IPS DF 6.9 (cell line): ENCODE data around the gene DAPP1.

Experiments
- DNase-seq: peaks from one replicate; pipeline ENCODE4 v3.0.0-alpha.2; 2013; ENCODE audit warnings: low read depth, low spot score
- H3K27ac ChIP-seq: one replicate; pipeline ENCODE4 v1.5.1; 2013; ENCODE audit warnings: low read length, control low read depth
- H3K27me3 ChIP-seq: 2 replicates; pipeline ENCODE4 v1.6.1; 2013; ENCODE audit warnings: mild to moderate bottlenecking, low read length; ENCODE audit not compliant: control insufficient read depth, insufficient read depth
- H3K36me3 ChIP-seq: 2 replicates; pipeline ENCODE4 v1.6.1; 2013; ENCODE audit warnings: low read length; ENCODE audit not compliant: control insufficient read depth, insufficient read depth
- H3K4me1 ChIP-seq: 2 replicates; pipeline ENCODE4 v1.6.1; 2013; ENCODE audit warnings: low read length; ENCODE audit not compliant: control insufficient read depth, insufficient read depth
- H3K4me3 ChIP-seq: 2 replicates; pipeline ENCODE4 v1.5.1; 2013; ENCODE audit warnings: mild to moderate bottlenecking, low read length
- H3K9me3 ChIP-seq: 2 replicates; pipeline ENCODE4 v1.6.1; 2013; ENCODE audit warnings: low read length, inconsistent platforms; ENCODE audit not compliant: control insufficient read depth, insufficient read depth
- WGBS: extraction: QIAGEN DNeasy Blood & Tissue Kit; methylation state at CpG from one replicate; pipeline ENCODE4 v1.1.7; 2013; ENCODE audit warnings: mixed read lengths, missing lambda C conversion rate; ENCODE audit not compliant: insufficient read length, insufficient coverage; 5-methylcytosine and 5-hydroxymethylcytosine counted together

DAPP1 gene

DNA sequence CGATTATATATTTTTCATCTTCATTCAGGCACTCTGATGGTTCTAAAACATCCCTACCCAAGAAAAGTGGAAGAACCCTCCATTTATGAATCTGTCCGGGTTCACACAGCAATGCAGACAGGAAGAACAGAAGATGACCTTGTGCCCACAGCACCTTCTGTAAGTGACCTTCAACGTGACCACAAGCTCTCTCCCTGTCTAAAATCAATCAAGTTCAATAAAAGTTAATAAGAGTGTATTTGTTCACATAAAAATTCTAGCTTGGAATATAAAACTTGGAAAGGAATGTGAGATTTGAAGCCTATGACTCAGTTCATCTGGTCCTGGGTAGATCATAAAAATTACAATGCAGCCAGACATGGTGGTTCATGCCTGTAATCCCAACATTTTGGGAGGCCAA lies 36.6 kb downstream of the DAPP1 start:
- DNase-seq, result no peak
- Histone ChIP-seq H3K9me3 (no peaks in the 10 kb centered on the region), H3K27me3 (no peaks in the 10 kb centered on the region), H3K4me1 (no peaks in the 10 kb centered on the region), H3K4me3 (no peak overlapping the region), H3K27ac (no peak overlapping the region), H3K36me3 (no peaks in the 10 kb centered on the region)
- no CpG with 5 or more reads among the region's 3 CpGs for WGBS

DNA sequence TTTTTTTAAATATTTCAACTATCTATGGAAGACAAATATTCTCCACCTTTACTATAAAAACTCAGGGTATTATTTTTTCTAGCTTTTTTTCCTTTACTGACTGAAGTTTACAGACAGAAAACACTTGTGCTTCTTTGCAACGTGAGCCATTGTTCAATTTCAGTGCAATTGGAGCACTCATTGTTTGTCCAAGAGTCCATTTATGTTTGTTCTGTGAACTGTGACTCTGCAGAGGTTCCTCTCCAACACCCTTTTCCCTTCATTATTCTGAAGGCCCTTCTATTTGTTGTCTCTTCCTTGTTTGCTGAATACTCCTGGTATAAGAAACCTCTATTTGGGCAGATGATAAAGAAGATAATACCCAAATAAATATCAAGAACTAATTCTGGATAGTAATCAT lies 37.4 kb downstream of the DAPP1 start:
- WGBS, result no CpG with 5 or more reads among the region's 1 CpG
- no peak for DNase-seq
- H3K4me1 ChIP-seq, result no peaks in the 10 kb centered on the region
- no peak overlapping the region for H3K27ac ChIP-seq
- no peaks in the 10 kb centered on the region for H3K9me3 ChIP-seq
- no peaks in the 10 kb centered on the region for H3K27me3 ChIP-seq
- H3K36me3 ChIP-seq, result no peaks in the 10 kb centered on the region
- H3K4me3 ChIP-seq, result no peak overlapping the region

DNA sequence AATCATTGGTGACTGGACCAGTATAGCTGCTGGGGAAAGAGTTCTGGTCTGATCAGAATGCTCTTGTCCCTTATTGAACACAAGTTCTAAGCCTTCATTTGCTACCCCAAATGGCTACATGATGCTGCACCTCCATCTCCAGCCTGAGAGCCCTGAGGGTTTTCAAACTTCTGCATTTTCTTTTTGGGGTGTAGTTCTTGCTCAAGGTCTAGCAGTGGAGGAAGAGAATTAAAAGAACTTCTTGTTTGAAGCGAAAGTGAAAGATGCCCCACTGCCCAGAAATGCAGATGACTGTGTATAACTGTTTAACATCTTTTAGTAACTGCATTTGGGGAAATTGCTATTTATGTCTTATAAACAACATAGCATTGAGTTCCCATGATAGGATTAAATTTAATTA lies 39.1 kb downstream of the DAPP1 start:
- Histone ChIP-seq H3K27me3 (no peaks in the 10 kb centered on the region), H3K27ac (no peak overlapping the region), H3K36me3 (no peaks in the 10 kb centered on the region), H3K4me3 (no peak overlapping the region), H3K4me1 (no peaks in the 10 kb centered on the region), H3K9me3 (no peaks in the 10 kb centered on the region)
- no peak for DNase-seq
- WGBS, result no CpG with 5 or more reads among the region's 1 CpG

DNA sequence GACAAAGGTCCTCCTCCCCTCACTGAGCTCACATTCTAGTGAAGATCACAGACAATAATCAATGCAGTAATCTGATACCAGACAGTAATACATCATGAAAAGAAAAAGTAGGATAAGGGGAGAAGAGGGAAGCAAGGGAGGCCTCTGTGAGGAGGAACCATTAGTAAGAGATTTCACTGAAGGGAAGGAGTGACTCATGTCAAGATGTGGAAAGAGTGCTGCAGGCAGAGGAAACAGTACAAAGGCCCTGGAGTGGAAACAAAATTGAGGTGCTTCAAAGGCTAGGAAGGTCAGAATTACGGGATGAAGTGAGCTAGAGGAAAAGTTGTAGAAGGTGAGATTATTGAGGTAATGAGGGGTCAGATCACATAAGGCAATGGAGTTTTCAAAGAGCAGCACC lies 39.5 kb downstream of the DAPP1 start:
- H3K27ac ChIP-seq, result no peak overlapping the region
- 100% methylated on average over 1 of the region's 1 CpG for WGBS

DNA sequence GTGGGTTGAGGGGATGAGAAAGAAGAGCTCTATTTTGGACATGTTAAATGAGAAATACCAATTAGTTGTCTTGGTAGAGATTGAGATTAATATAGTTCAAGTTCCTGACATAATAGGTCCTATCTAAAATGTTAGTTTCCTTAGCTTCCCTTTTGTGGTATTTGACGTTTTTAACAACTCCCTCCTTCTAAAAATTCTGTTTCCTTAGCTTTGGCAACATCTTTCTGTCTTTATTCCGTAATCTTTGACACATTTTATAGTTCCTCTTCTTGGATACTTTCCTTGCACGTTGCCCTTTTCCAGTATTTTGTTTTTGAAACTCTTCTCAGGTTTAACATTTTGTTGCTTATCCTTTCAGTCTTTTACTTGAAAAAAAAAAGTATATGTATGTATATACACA lies 40.7 kb downstream of the DAPP1 start:
- DNase-seq, result no peak

More for the DNA sequence above, 39.5 kb downstream of the DAPP1 start:
- Histone ChIP-seq H3K36me3 (no peaks in the 10 kb centered on the region), H3K27me3 (no peaks in the 10 kb centered on the region), H3K4me3 (no peak overlapping the region), H3K4me1 (no peaks in the 10 kb centered on the region), H3K9me3 (no peaks in the 10 kb centered on the region)
- no peak for DNase-seq

DNA sequence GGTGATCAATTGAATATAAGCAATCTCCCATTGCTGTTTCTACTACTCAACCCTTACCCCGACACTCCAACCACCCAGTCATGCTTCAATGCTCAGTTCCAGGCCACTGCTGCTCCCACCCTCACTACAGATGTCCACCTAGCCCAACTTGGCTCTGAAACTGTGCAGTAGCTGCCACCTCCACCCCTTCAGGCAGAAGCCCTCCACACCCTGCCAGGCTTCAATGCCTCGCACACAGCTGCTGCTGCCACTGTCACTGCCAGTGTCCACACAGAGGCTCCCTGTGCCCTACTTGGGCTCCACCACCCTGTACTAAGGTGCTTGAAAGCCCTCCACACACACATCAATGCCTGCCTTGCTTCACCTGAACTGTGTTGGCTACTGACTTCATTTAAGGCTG lies 43.0 kb downstream of the DAPP1 start:
- no CpG with 5 or more reads among the region's 2 CpGs for WGBS

More for the DNA sequence above, 40.7 kb downstream of the DAPP1 start:
- H3K27me3 ChIP-seq, result no peaks in the 10 kb centered on the region
- H3K27ac ChIP-seq, result no peak overlapping the region
- no peaks in the 10 kb centered on the region for H3K9me3 ChIP-seq
- H3K4me1 ChIP-seq, result no peaks in the 10 kb centered on the region
- no CpG with 5 or more reads among the region's 3 CpGs for WGBS
- H3K4me3 ChIP-seq, result no peak overlapping the region
- H3K36me3 ChIP-seq, result no peaks in the 10 kb centered on the region

DNA sequence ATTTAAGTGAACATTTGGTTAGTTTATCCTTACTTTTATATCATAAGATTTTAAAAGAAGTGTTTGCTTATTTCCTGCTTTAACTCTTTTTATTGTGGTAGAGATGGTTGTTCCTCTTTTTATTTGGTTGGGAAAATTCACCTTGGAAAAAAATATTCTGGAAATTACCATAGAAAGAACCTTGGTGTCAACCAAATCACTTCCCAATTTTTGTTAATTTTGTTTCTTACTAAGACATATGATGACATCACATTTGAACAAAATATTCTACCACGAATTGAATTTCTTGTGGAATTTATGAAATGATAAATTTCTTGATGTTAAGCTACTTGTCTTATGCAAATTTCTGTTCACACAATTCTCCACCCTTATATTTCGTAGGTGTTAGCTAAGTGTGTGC lies 43.9 kb downstream of the DAPP1 start:
- Histone ChIP-seq H3K27ac (no peak overlapping the region), H3K27me3 (no peaks in the 10 kb centered on the region)

More for the DNA sequence above, 43.0 kb downstream of the DAPP1 start:
- Histone ChIP-seq H3K4me3 (no peak overlapping the region), H3K4me1 (no peaks in the 10 kb centered on the region), H3K9me3 (no peaks in the 10 kb centered on the region), H3K36me3 (no peaks in the 10 kb centered on the region), H3K27ac (no peak overlapping the region), H3K27me3 (no peaks in the 10 kb centered on the region)
- no peak for DNase-seq

DNA sequence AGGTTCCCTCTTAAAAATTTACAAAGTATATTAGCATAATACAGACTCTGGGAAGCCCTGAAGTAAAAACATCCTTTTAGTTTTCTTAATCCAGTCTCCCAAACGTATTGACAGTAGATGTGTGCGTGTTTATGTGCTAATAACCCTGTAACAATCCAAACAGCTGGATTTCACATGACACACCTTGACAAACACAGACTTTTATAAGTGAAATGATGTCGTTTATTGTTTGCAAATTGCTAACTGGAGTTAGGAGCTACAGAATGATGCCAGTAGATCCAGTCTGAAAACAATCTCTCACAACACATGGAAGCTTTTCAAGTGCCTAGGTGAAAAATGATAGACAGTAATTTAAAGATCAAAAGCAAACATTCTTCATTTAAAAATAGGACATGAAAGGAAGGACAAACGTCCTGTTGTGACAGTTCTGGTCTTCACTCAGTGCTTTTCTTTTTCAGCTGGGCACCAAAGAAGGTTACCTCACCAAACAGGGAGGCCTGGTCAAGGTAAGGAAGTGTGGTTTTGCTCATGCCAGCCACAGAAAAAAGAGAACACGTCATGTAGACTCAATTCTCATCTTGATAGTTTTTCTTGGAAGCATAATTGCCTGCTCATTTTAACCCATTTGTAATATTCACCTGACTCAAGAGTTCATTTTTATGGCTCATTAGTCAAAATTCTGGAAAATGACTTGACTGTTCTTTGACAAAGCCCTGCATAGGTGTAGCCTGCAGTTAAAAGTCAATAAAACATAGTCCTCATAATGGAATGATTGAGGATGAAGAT lies 44.7 kb downstream of the DAPP1 start:
- no CpG with 5 or more reads among the region's 5 CpGs for WGBS
- no peaks in the 10 kb centered on the region for H3K4me1 ChIP-seq
- H3K4me3 ChIP-seq, result no peak overlapping the region
- H3K36me3 ChIP-seq, result no peaks in the 10 kb centered on the region
- H3K9me3 ChIP-seq, result no peaks in the 10 kb centered on the region
- no peak overlapping the region for H3K27ac ChIP-seq
- DNase-seq, result no peak
- H3K27me3 ChIP-seq, result no peaks in the 10 kb centered on the region

More for the DNA sequence above, 43.9 kb downstream of the DAPP1 start:
- no peak overlapping the region for H3K4me3 ChIP-seq
- no peaks in the 10 kb centered on the region for H3K4me1 ChIP-seq
- H3K36me3 ChIP-seq, result no peaks in the 10 kb centered on the region
- no peaks in the 10 kb centered on the region for H3K9me3 ChIP-seq
- WGBS, result no CpG with 5 or more reads among the region's 2 CpGs
- DNase-seq, result no peak

DNA sequence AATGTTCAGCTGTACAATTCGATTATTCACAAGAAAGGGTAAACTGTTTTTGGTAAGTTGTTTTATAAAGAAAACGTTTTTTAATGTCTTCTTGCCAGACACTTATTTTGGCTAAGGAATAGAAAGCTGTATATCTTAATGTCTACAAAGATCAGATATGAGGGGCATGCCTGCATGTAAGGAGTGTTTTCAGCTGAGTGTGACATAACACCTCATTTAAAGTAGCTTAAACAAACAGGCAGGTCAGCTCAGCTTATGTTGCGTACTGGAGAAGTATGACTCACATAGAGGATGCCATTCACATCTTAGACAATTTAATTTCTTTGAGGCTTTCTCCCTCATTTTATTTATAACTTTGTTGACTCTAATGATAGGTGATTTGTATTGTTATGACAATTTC lies 47.2 kb downstream of the DAPP1 start:
- no CpG with 5 or more reads among the region's 3 CpGs for WGBS
- Histone ChIP-seq H3K4me1 (peaks cover 3% of the 10 kb centered on the region; the same call in 1 of the 2 replicates), H3K27me3 (no peaks in the 10 kb centered on the region), H3K4me3 (no peak overlapping the region), H3K9me3 (no peaks in the 10 kb centered on the region), H3K27ac (no peak overlapping the region), H3K36me3 (no peaks in the 10 kb centered on the region)
- no peak for DNase-seq

DNA sequence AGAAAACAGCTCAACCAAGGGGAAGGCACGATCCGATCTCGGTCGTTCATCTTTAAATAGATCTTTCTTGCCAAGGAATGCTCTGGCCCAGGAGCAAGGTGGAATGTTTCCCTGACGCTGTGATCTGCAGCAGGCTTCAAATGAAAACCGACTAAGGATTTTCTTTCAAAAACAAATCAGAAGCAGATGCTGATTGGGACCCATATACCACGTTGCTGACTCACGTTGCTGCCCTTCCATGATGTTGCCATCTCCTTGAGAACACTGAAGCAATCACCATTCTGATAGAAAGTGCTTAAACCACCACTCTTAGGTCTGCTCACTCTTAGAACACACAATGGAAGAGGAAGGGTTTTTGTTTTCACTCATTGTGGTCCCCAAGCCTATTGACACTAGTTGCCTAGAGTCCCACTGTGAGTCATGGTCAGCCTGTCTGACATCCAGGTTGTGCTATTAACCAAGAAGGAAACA lies 51.5 kb downstream of the DAPP1 start:
- Histone ChIP-seq H3K4me3 (no peak overlapping the region), H3K9me3 (no peaks in the 10 kb centered on the region), H3K4me1 (peaks cover 3% of the 10 kb centered on the region; the same call in 1 of the 2 replicates), H3K36me3 (no peaks in the 10 kb centered on the region), H3K27ac (no peak overlapping the region), H3K27me3 (no peaks in the 10 kb centered on the region)
- whole genome bisulfite sequencing, result no CpG with 5 or more reads among the region's 8 CpGs
- DNase-seq, result no peak

DNA sequence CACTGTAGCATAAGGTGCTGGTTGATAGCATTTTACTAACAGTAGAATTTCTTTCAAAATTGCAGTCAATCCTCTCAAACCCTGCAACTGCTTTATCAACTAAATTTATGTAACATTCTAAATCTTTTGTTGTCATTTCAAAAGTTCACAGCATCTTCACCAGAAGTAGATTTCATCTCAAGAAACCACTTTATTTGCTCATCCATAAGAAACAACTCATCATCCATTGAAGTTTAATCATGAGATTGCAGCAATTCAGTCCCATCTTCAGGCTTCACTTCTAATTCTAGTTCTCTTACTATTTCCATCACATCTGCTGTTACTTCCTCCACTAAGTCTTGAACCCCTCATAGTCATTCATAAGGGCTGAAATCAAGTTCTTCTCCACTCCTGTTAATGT lies 55.9 kb downstream of the DAPP1 start:
- H3K4me3 ChIP-seq, result no peak overlapping the region
- H3K36me3 ChIP-seq, result no peaks in the 10 kb centered on the region

More for the DNA sequence above, 55.9 kb downstream of the DAPP1 start:
- Histone ChIP-seq H3K27me3 (no peaks in the 10 kb centered on the region), H3K4me1 (peaks cover 3% of the 10 kb centered on the region; the same call in 1 of the 2 replicates), H3K9me3 (no peaks in the 10 kb centered on the region), H3K27ac (no peak overlapping the region)
- no peak for DNase-seq
